Skin epidermis (tissue), 12 donors: ENCODE measurements around the gene RHOBTB3.
A peak's percentile ranks its signal among the peaks of the same experiment; 100 is the strongest.
"Not testable (repeated sequence)": the region's sequence is repeated elsewhere in the genome, so short reads cannot be mapped to it uniquely, and the experiment has no call there.

Experiments used
- H3K27ac ChIP-seq, 21 experiments: fragments of 200-600 bp; sonication (generic) in 11 of 21; one replicate each; pipeline ENCODE4 v1.5.0; 2020; ENCODE audit warnings: mild to moderate bottlenecking in 3 of 21, inconsistent platforms in 2 of 21, moderate library complexity in 2 of 21
- H3K4me3 ChIP-seq, 7 experiments: fragments of 200-600 bp; sonication (generic) in 2 of 7; one replicate each; pipeline ENCODE4 v1.5.0; 2020; ENCODE audit warnings: inconsistent platforms in 2 of 7, mild to moderate bottlenecking in 2 of 7, moderate library complexity in 1 of 7

RHOBTB3 gene

GRCh38 chr5:95826949-95827891, 96.1 kb downstream of the RHOBTB3 start:
- H3K4me3 ChIP-seq, result no peak overlapping the region
- no peak overlapping the region for H3K27ac ChIP-seq

GRCh38 chr5:95827892-95828246, 96.7 kb downstream of the RHOBTB3 start:
- Histone ChIP-seq H3K4me3 (no peak overlapping the region), H3K27ac (no peak overlapping the region)

- H3K27ac ChIP-seq, result no peak overlapping the region
- no peak overlapping the region for H3K4me3 ChIP-seq
Measured at GRCh38 chr5:95830226-95830625, 99.1 kb downstream of the RHOBTB3 start.

- no peak overlapping the region for H3K4me3 ChIP-seq
- H3K27ac ChIP-seq, result no peak overlapping the region
Measured at GRCh38 chr5:95832664-95833063, 101.5 kb downstream of the RHOBTB3 start.

- peak overlapping the region in 20 of 21 experiments; percentile 58 to 95 (median 90) for H3K27ac ChIP-seq
- H3K4me3 ChIP-seq, result peak overlapping the region; percentile 17 to 62 (median 47)
Measured at GRCh38 chr5:95835682-95836385, 104.7 kb downstream of the RHOBTB3 start.

GRCh38 chr5:95836544-95836943, 105.4 kb downstream of the RHOBTB3 start:
- Histone ChIP-seq H3K27ac (peak overlapping the region in 18 of 21 experiments; percentile 14 to 95 (median 90)), H3K4me3 (peak overlapping the region in 1 of 7 experiments; percentile 62)

GRCh38 chr5:95836971-95837370, 105.8 kb downstream of the RHOBTB3 start:
- peak overlapping the region in 16 of 21 experiments; percentile 14 to 95 (median 89) for H3K27ac ChIP-seq
- H3K4me3 ChIP-seq, result not testable (repeated sequence)

GRCh38 chr5:95837492-95837891, 106.4 kb downstream of the RHOBTB3 start:
- H3K4me3 ChIP-seq, result no peak overlapping the region
- peak overlapping the region in 12 of 21 experiments; percentile 1 to 88 (median 72) for H3K27ac ChIP-seq

- Histone ChIP-seq H3K4me3 (no peak overlapping the region), H3K27ac (peak overlapping the region in 15 of 21 experiments; percentile 1 to 88 (median 71))
Measured at GRCh38 chr5:95838001-95838520, 106.9 kb downstream of the RHOBTB3 start.

GRCh38 chr5:95838556-95838955, 107.4 kb downstream of the RHOBTB3 start:
- Histone ChIP-seq H3K27ac (peak overlapping the region in 16 of 21 experiments; percentile 17 to 88 (median 68)), H3K4me3 (peak overlapping the region in 1 of 7 experiments; percentile 9)

- H3K4me3 ChIP-seq, result no peak overlapping the region
- H3K27ac ChIP-seq, result peak overlapping the region in 20 of 21 experiments; percentile 10 to 81 (median 62)
Measured at GRCh38 chr5:95839658-95840057, 108.5 kb downstream of the RHOBTB3 start.

- Histone ChIP-seq H3K4me3 (no peak overlapping the region), H3K27ac (peak overlapping the region in 19 of 21 experiments; percentile 4 to 81 (median 55))
Measured at GRCh38 chr5:95840956-95841705, 110.0 kb downstream of the RHOBTB3 start.

- Histone ChIP-seq H3K4me3 (no peak overlapping the region), H3K27ac (peak overlapping the region in 20 of 21 experiments; percentile 22 to 81 (median 66))
Measured at GRCh38 chr5:95841914-95842812, 111.0 kb downstream of the RHOBTB3 start.

- Histone ChIP-seq H3K27ac (peak overlapping the region in 20 of 21 experiments; percentile 11 to 81 (median 60)), H3K4me3 (no peak overlapping the region)
Measured at GRCh38 chr5:95842854-95843544, 111.9 kb downstream of the RHOBTB3 start.

GRCh38 chr5:95843733-95844223, 112.6 kb downstream of the RHOBTB3 start:
- Histone ChIP-seq H3K4me3 (no peak overlapping the region), H3K27ac (peak overlapping the region in 13 of 21 experiments; percentile 11 to 81 (median 64))

GRCh38 chr5:95845391-95845790, 114.3 kb downstream of the RHOBTB3 start:
- H3K27ac ChIP-seq, result peak overlapping the region in 1 of 21 experiments; percentile 30
- no peak overlapping the region for H3K4me3 ChIP-seq
